Ramos (cell line): ENCODE results near the gene SLC20A1.

Experiments
- in situ Hi-C: fragments of 300-500 bp; cut with MboI; formaldehyde crosslinking; loops from one replicate; pipeline ENCODE4 v1.14.3; 2022; ENCODE audit warnings: low sequenced_read_pairs; ENCODE audit not compliant: unreplicated experiment

Gene SLC20A1

GRCh38 chr2:112623913-112624777 is 21.6 kb upstream of the SLC20A1 start:
- in situ Hi-C loops, result loop anchor here (5.0 to 10.0 kb wide), 2 partner anchors 98 to 261 kb away; partner anchors contain the start of gene NT5DC4

- in situ Hi-C loops, result loop anchor here (10.0 kb wide), 1 partner anchor 259 kb away; no protein-coding TSS in a partner anchor
Observed at GRCh38 chr2:112625474-112626114, 20.1 kb upstream of the SLC20A1 start.

- in situ Hi-C loops, result loop anchor here (10.0 kb wide), 1 partner anchor 258 kb away; no protein-coding TSS in a partner anchor
Observed at GRCh38 chr2:112626604-112627059, 19.1 kb upstream of the SLC20A1 start.

GRCh38 chr2:112627060-112628040 is 18.4 kb upstream of the SLC20A1 start:
- in situ Hi-C loops, result loop anchor here (10.0 kb wide), 1 partner anchor 257 kb away; no protein-coding TSS in a partner anchor

GRCh38 chr2:112629224-112629623 is 16.5 kb upstream of the SLC20A1 start:
- in situ Hi-C loops, result loop anchor here (10.0 kb wide), 1 partner anchor 256 kb away; no protein-coding TSS in a partner anchor

- in situ Hi-C loops, result loop anchor here (10.0 kb wide), 1 partner anchor 255 kb away; no protein-coding TSS in a partner anchor
Observed at GRCh38 chr2:112629823-112630222, 15.9 kb upstream of the SLC20A1 start.

- in situ Hi-C loops, result no loop called here
Observed at GRCh38 chr2:112630268-112630667, 15.5 kb upstream of the SLC20A1 start.

GRCh38 chr2:112633708-112634107 is 12.0 kb upstream of the SLC20A1 start:
- in situ Hi-C loops, result no loop called here

GRCh38 chr2:112634153-112634873 is 11.4 kb upstream of the SLC20A1 start:
- in situ Hi-C loops, result no loop called here

GRCh38 chr2:112634874-112635157 is 10.9 kb upstream of the SLC20A1 start:
- in situ Hi-C loops, result no loop called here

GRCh38 chr2:112636605-112637288 is 9.0 kb upstream of the SLC20A1 start:
- in situ Hi-C loops, result no loop called here

GRCh38 chr2:112637289-112637660 is 8.5 kb upstream of the SLC20A1 start:
- in situ Hi-C loops, result no loop called here

- in situ Hi-C loops, result no loop called here
Observed at GRCh38 chr2:112639936-112640335, 5.8 kb upstream of the SLC20A1 start.

- in situ Hi-C loops, result no loop called here
Observed at GRCh38 chr2:112640467-112640799, 5.3 kb upstream of the SLC20A1 start.

- in situ Hi-C loops, result no loop called here
Observed at GRCh38 chr2:112640800-112641675, 4.7 kb upstream of the SLC20A1 start.

- in situ Hi-C loops, result no loop called here
Observed at GRCh38 chr2:112641701-112642100, 4.0 kb upstream of the SLC20A1 start.

GRCh38 chr2:112642561-112642960 is 3.2 kb upstream of the SLC20A1 start:
- in situ Hi-C loops, result no loop called here

GRCh38 chr2:112642966-112643365 is 2.8 kb upstream of the SLC20A1 start:
- in situ Hi-C loops, result no loop called here
